ENCODE data around the gene FAM81A. TPM values are rescaled to one million over a fixed set of nuclear protein-coding genes. Genes with fewer than 3 reads are reported as not detected.
"Not testable (repeated sequence)": the region's sequence is repeated elsewhere in the genome, so short reads cannot be mapped to it uniquely, and the experiment has no call there.

The FAM81A gene
- polyA plus RNA-seq, 3 donors = 21.5 to 26.9 (median 25.9) TPM

GRCh38 chr15:59526466-59526865, 88.5 kb downstream of the FAM81A start:
- DNase-seq (ENCODE audit: extremely low read depth in 1 of 11, low read depth in 9 of 11, low spot score in 4 of 11) = not testable (repeated sequence)

- DNase-seq (ENCODE audit: extremely low read depth in 1 of 11, low read depth in 9 of 11, low spot score in 4 of 11) = no peak
Measured at GRCh38 chr15:59528429-59528828, 90.4 kb downstream of the FAM81A start.

GRCh38 chr15:59528961-59529402, 91.0 kb downstream of the FAM81A start:
- DNase-seq (ENCODE audit: extremely low read depth in 1 of 11, low read depth in 9 of 11, low spot score in 4 of 11) = peak; percentile 72 to 90 (median 79)

- DNase-seq (ENCODE audit: extremely low read depth in 1 of 11, low read depth in 9 of 11, low spot score in 4 of 11) = no peak
Measured at GRCh38 chr15:59531066-59531675, 93.2 kb downstream of the FAM81A start.

- peak in 6 of 11 donors; percentile 10 to 40 (median 24) for DNase-seq (ENCODE audit: extremely low read depth in 1 of 11, low read depth in 9 of 11, low spot score in 4 of 11)
Measured at GRCh38 chr15:59532770-59533379, 94.9 kb downstream of the FAM81A start.

- no peak for DNase-seq (ENCODE audit: extremely low read depth in 1 of 11, low read depth in 9 of 11, low spot score in 4 of 11)
Measured at GRCh38 chr15:59536553-59536952, 98.6 kb downstream of the FAM81A start.

- DNase-seq (ENCODE audit: extremely low read depth in 1 of 11, low read depth in 9 of 11, low spot score in 4 of 11) = no peak
Measured at GRCh38 chr15:59537403-59537802, 99.4 kb downstream of the FAM81A start.

- no peak for DNase-seq (ENCODE audit: extremely low read depth in 1 of 11, low read depth in 9 of 11, low spot score in 4 of 11)
Measured at GRCh38 chr15:59538494-59538893, 100.5 kb downstream of the FAM81A start.

- no peak for DNase-seq (ENCODE audit: extremely low read depth in 1 of 11, low read depth in 9 of 11, low spot score in 4 of 11)
Measured at GRCh38 chr15:59539799-59540198, 101.8 kb downstream of the FAM81A start.

GRCh38 chr15:59540654-59541053, 102.7 kb downstream of the FAM81A start:
- no peak for DNase-seq (ENCODE audit: extremely low read depth in 1 of 11, low read depth in 9 of 11, low spot score in 4 of 11)

- DNase-seq (ENCODE audit: extremely low read depth in 1 of 11, low read depth in 9 of 11, low spot score in 4 of 11) = no peak
Measured at GRCh38 chr15:59541750-59542149, 103.8 kb downstream of the FAM81A start.

- DNase-seq (ENCODE audit: extremely low read depth in 1 of 11, low read depth in 9 of 11, low spot score in 4 of 11) = no peak
Measured at GRCh38 chr15:59543721-59544547, 105.9 kb downstream of the FAM81A start.

GRCh38 chr15:59545573-59545972, 107.6 kb downstream of the FAM81A start:
- DNase-seq (ENCODE audit: extremely low read depth in 1 of 11, low read depth in 9 of 11, low spot score in 4 of 11) = no peak

GRCh38 chr15:59548501-59549226, 110.7 kb downstream of the FAM81A start:
- DNase-seq (ENCODE audit: extremely low read depth in 1 of 11, low read depth in 9 of 11, low spot score in 4 of 11) = no peak

- DNase-seq (ENCODE audit: extremely low read depth in 1 of 11, low read depth in 9 of 11, low spot score in 4 of 11) = no peak
Measured at GRCh38 chr15:59549301-59550185, 111.6 kb downstream of the FAM81A start.

- no peak for DNase-seq (ENCODE audit: extremely low read depth in 1 of 11, low read depth in 9 of 11, low spot score in 4 of 11)
Measured at GRCh38 chr15:59550530-59550929, 112.5 kb downstream of the FAM81A start.

- no peak for DNase-seq (ENCODE audit: extremely low read depth in 1 of 11, low read depth in 9 of 11, low spot score in 4 of 11)
Measured at GRCh38 chr15:59550956-59551355, 113.0 kb downstream of the FAM81A start.

GRCh38 chr15:59553879-59554735, 116.1 kb downstream of the FAM81A start:
- no peak for DNase-seq (ENCODE audit: extremely low read depth in 1 of 11, low read depth in 9 of 11, low spot score in 4 of 11)

Data from renal cortex interstitium (tissue), 11 donors.